G401 (cell line): ENCODE results near the gene NFATC2. TPM values are rescaled to one million over a fixed set of nuclear protein-coding genes. Genes with fewer than 3 reads are reported as not detected.

Source experiments
- DNase-seq: peaks from one replicate; pipeline ENCODE4 v3.0.0-alpha.2; 2015; ENCODE audit warnings: low spot score
- in situ Hi-C: cut with HindIII; loops from 2 replicates; pipeline ENCODE4 v1.10.0; 2016; ENCODE audit warnings: low sequenced_read_pairs, mixed read lengths
- total RNA-seq: library from RNA; depleted of rRNA; stranded (reverse); fragments of >200 nt; shearing (Covaris generic); gene quantifications from 2 replicates; pipeline ENCODE4 v1.2.3, GENCODE V29; 2014; rRNA removed

Gene NFATC2
- total RNA-seq, 1 experiment from 2014 or later, result 0.95 TPM

DNA sequence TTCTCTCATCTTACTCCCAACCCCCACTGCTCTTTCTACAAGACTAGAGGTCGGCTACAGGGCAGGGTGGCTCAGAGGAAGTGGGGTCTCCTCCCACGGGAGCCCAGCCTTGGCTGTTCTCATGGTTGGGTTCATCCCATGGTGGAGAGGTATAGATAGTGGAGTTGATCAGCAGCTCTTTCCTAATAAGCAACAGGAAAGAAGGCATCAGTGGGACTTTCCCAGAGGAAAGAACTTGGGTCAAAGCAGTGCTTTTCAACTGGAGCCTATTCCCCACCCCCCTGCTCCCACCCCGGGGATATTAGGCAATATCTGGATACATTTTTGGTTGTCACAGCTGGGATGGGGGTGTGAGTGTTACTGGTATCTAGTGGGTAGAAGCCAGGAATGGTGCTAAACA, 200.9 kb downstream of the NFATC2 start:
- in situ Hi-C loops, result no loop called here

DNA sequence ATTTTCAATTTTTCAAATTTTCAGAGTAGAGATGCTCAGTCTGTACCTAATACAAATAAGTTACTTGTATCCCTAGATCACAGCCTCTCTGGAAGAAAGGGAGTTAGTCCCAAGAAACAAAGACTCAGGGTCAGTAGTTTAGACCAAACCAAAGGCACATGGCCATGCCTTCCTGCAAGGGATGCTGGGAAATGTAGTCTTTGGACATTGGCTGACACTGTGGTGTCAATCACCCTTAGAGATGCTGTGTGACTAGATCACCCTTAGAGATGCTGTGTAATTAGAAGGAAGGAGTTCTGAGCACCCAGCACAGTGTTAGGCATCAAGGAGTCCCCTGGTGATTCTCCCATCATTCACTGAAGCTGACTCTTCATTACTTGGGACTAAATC, 202.1 kb downstream of the NFATC2 start:
- in situ Hi-C loops, result no loop called here
- DNase-seq, result no peak

More for the DNA sequence above, 200.9 kb downstream of the NFATC2 start:
- DNase-seq, result no peak

DNA sequence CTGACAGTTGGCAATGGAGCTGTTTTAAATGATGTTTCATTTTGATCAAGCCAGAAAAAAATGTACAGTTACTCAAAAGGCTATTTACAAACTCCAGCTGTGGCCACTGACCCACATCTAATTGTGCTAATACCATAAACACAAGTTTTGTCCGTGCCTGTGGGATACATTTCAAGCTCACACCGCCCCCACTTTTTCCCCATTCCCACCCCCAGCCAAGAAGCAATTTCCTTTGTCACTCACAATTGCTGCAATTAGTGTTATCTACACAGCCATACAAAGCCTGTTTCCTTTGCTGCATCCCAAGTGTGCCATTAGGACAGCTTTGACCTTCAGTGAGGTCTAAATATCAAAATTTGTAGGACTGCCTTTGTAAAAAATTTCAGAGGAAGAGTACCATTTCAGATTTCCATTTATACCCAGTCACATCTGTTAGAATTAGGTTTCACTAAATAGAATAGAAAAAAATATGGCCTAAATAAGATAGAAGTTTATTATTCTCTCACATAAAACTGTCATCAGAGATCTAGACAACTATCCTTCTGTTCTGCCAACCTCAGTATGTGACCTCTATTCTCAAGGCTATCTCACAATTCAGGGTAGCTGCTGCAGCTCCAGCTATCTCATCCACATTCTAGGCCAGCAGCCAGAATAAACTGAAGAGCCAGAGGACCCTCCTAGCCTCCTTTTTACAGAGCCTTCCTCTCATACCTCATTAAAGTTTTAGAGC, 202.6 kb downstream of the NFATC2 start:
- in situ Hi-C loops, result no loop called here
- DNase-seq, result no peak

DNA sequence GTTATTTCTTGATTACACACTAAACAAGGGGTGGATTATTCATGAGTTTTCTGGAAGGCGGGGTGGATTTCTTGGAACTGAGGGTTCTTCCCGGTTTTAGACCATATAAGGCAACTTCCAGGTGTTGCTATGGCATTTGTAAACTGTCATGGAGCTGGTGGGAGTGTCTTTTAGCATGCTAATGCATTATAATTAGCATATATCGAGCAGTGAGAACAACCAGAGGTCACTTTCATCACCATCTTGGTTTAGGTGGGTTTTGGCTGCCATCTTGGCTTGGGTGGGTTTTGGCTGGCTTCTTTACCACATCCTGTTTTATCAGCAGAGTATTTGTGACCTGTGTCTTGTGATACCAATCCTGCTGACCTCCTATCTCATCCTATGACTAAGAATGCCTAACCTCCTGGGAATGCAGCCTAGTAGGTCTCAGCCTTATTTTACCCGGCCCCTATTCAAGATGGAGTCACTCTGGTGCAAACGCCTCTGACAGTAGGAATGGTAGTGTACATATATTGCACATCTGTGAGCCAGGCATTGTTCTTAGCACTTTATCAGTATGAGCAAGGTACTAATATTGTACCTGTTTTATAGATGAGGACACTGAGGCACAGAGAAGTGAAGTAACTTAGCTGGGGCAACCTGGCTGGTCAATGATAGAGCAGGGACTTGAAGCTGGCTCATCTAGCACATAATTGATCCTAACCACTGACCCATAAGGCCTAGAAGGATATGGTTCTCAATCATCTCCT, 203.7 kb downstream of the NFATC2 start:
- no peak for DNase-seq
- in situ Hi-C loops, result no loop called here

DNA sequence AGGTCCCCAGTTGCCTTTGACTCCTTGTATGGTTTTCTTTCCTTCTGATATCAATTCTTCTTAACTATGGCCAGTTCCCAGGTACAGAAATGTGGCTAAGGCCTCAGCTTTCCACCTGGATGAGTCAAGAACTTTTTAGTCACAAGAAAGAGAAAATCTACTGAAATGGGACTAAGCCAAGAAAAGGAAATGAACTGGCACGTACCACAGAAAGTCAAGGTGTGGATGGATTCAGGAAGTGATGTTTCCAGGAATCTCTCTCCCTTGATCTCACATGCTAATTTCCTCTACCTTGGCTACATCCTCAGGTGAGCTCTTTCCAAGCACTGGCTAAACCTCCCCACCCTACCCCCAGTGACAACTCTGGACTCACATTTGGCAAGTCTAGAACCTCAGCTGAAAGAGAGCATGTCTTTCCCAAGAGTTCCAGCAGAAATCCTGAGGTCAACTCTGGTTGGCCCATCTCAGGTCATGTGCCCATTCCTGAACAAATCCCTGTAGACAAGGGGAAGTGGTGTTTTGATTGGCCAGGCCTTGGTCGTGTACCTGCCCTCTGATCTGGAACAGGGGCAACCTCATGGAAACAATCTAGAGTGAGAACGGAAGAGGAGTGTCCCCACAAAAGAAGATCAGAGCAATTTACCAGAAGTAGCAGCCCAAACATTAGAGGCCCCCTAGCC, 205.3 kb downstream of the NFATC2 start:
- in situ Hi-C loops, result no loop called here
- DNase-seq, result no peak

Other genes starting within 250 kb of the NFATC2 start
- 12.6 and 15.7 TPM in 2 replicates for gene ATP9A, start 225.7 kb upstream of the NFATC2 start, total RNA-seq